Activated CD8-positive, alpha-beta memory T cell treated with anti-CD3 and anti-CD28 coated beads, Interleukin-2, amount 50 U/mL, for 24 hours (primary cell): Measurements from ENCODE around the gene CCDC24.

Source experiments
- DNase-seq: peaks from one replicate; pipeline ENCODE4 v3.0.0-alpha.2; 2020; ENCODE audit errors: extremely low read depth

Gene CCDC24

DNA sequence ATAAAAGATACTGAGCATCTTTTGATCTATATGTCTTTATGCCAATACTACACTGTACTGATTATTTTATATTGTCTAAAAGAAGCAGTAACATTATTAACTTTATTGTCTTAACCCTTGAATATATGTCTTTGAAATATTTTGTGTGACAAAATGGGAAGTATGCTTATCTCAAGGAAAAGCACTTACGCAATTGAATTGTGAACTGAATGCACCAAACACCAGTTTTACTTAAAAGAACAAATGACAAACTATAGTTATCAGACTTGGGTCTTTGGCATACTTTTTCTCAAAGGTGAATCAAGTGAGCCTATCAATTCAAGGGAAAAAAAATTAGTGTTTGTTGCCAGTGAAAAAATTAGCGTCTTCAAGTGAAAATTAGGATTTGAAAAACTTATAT, 49.0 kb downstream of the CCDC24 start:
- no peak for DNase-seq

DNA sequence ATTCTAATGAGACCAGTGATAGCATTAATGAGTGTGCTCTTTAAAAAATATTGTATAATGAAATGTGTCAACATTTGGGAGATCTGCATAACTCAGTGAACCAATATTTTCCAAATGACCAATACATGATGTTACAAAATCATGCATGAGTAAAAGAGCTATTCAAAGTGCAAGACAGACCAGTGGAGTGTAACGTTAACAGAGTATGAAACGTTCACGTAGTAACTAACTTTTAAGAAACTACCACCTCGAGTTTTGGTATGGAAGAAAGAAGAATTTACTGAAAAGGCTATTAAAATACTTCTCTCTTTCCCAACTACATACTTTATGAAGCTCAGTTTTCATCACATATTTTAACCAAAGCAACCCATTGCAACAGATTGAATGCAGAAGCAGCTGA, 49.4 kb downstream of the CCDC24 start:
- DNase-seq = no peak

DNA sequence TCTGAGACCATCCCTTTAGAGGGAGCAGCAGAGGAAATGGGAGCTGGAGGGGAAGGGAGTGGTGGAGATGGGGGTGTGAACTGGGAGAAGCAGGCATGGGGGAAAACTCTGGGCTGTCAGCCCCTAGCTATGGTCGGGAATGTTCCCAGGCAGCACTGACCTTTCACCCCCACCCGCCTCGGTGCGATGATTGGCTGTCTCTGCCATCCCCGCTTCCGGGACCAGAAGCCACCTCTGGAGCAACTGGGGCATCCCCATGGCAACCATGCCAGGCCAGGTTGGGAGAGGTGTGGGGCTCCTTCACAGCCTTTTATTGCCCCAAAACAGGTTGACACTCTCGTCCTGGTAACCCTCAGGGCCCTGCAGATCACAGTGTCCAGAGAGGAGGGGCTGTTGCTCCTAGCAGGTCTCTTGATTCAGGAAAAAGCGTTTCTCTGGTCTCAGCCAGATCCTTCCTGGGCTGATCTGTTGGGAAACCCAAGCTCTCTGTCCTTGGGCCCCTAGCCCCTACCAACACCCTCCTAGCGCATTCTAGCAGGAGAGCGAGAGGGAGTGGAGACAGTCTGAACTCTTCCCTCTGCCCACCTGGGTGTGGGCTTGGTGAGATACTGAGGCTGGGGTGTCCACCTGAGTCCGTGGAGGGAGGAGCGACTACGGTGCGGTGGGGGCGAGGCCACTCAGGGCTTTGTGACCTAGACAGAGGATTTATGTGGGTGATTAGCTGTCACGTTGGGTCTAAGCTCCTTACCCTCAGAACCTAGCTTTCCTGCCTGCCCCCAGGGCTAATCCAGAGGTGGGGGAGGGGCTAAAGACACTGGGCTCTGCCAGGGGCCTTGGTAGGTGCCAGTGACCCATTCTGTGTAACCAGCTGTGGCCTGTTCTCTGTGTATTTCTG, 52.0 kb downstream of the CCDC24 start:
- no peak for DNase-seq

DNA sequence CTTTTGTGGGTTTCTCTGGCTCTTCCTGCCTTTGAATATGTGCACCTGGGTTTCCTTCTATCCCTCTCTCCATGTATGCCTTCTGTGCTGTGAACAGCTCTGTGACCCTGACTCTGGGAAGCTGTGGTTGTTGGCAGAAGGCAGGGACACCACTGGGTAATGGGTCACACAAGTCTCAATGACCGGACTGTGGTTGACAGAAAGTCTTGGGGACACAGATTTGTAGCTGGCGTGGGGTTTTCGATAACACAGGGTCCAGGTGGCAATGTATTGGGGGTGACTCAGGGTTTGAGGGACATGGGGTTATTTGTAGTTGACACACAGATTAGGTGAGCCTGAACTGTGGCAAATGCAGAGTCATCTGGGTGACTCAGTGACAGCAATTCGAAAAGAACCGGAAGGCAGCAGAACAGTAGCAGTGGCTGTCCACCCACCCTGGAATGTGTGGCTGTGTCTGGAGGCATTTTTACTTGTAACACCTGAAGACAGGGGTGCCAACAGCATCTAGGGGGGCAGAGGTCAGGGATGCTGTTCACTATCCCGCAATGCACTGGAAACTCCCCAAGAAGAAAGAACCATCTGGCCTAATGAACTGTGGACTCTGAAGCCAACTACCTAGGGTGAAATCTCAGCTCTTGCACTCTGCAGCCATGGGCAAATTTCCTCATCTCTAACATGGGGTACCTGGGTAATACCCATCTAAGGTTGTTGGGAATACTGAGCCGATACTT, 52.8 kb downstream of the CCDC24 start:
- no peak for DNase-seq

DNA sequence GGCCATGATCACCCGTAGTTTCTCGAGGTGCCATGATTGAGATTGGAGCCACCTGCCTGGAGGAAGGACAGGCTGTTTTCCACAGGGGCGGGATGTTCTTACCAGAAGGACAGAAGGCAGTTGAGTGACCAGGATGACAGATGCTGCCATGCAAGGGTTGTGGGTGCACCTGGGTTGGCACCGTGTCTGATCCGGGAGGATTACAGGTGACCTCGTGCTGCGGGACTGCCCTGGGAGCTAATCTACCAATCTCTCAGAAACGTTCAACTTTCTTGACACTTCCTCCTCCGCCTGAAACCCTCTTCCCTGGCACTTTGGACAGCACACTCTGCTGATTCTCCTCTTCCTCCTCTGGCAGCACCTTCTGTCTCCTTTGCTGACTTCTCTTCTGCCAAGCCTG, 53.7 kb downstream of the CCDC24 start:
- no peak for DNase-seq
